ENCODE measurements around the gene TMEM107.

TMEM107 gene

DNA sequence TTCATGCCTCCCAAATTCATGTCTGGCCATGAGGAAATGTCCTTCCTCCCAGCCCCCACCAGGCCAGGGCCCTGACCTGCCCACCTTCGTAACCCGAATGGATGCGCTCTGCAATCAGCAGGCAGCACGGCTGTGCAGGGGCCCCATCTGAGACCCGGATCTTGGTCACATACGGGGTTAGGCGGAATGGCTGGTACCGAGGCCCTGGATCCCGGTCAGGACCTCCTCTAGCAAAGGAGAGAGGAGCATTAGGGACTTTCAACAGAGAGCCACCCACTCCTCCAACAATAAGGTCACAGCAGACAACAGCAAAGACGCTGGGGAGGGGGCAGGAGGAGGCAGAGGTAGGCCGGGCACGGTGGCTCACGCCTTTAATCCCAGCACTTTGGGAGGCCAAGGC, 27.6 kb downstream of the TMEM107 start:
- Histone ChIP-seq H3K4me3 (replicated peaks; ENCODE audit: insufficient read depth, low read length) (no peak overlapping the region), H3K27me3 (ENCODE audit: insufficient read depth, poor library complexity, severe bottlenecking) (no peaks in the 10 kb centered on the region), H3K27ac (replicated peaks) (no peak overlapping the region)
- no peak for DNase-seq (ENCODE audit: low read depth in 1 of 2, low spot score in 1 of 2)
- TF ChIP-seq GABPA (IDR thresholded peaks at IDR 0.05; ENCODE audit: low read depth) (no peak), CTCF (IDR thresholded peaks at IDR 0.05; ENCODE audit: insufficient read depth, low read length) (no peak), SPI1 (IDR thresholded peaks at IDR 0.05; ENCODE audit: borderline replicate concordance, low read depth) (no peak), POLR2AphosphoS5 (IDR thresholded peaks at IDR 0.05; ENCODE audit: low read depth) (no peak)
- TF ChIP-seq, protein P1, sequence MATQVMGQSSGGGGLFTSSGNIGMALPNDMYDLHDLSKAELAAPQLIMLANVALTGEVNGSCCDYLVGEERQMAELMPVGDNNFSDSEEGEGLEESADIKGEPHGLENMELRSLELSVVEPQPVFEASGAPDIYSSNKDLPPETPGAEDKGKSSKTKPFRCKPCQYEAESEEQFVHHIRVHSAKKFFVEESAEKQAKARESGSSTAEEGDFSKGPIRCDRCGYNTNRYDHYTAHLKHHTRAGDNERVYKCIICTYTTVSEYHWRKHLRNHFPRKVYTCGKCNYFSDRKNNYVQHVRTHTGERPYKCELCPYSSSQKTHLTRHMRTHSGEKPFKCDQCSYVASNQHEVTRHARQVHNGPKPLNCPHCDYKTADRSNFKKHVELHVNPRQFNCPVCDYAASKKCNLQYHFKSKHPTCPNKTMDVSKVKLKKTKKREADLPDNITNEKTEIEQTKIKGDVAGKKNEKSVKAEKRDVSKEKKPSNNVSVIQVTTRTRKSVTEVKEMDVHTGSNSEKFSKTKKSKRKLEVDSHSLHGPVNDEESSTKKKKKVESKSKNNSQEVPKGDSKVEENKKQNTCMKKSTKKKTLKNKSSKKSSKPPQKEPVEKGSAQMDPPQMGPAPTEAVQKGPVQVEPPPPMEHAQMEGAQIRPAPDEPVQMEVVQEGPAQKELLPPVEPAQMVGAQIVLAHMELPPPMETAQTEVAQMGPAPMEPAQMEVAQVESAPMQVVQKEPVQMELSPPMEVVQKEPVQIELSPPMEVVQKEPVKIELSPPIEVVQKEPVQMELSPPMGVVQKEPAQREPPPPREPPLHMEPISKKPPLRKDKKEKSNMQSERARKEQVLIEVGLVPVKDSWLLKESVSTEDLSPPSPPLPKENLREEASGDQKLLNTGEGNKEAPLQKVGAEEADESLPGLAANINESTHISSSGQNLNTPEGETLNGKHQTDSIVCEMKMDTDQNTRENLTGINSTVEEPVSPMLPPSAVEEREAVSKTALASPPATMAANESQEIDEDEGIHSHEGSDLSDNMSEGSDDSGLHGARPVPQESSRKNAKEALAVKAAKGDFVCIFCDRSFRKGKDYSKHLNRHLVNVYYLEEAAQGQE (IDR thresholded peaks at IDR 0.05; ENCODE audit: insufficient replicate concordance, low read depth): no peak

GRCh38 chr17:8147805-8148404, 28.3 kb downstream of the TMEM107 start:
- no peak for DNase-seq (ENCODE audit: low read depth in 1 of 2, low spot score in 1 of 2)
- TF ChIP-seq GABPA (IDR thresholded peaks at IDR 0.05; ENCODE audit: low read depth) (no peak), POLR2AphosphoS5 (IDR thresholded peaks at IDR 0.05; ENCODE audit: low read depth) (no peak), SPI1 (IDR thresholded peaks at IDR 0.05; ENCODE audit: borderline replicate concordance, low read depth) (no peak), CTCF (IDR thresholded peaks at IDR 0.05; ENCODE audit: insufficient read depth, low read length) (no peak)
- TF ChIP-seq, protein P1 (IDR thresholded peaks at IDR 0.05; ENCODE audit: insufficient replicate concordance, low read depth): no peak
- Histone ChIP-seq H3K27me3 (ENCODE audit: insufficient read depth, poor library complexity, severe bottlenecking) (no peaks in the 10 kb centered on the region), H3K4me3 (replicated peaks; ENCODE audit: insufficient read depth, low read length) (no peak overlapping the region), H3K27ac (replicated peaks) (no peak overlapping the region)

DNA sequence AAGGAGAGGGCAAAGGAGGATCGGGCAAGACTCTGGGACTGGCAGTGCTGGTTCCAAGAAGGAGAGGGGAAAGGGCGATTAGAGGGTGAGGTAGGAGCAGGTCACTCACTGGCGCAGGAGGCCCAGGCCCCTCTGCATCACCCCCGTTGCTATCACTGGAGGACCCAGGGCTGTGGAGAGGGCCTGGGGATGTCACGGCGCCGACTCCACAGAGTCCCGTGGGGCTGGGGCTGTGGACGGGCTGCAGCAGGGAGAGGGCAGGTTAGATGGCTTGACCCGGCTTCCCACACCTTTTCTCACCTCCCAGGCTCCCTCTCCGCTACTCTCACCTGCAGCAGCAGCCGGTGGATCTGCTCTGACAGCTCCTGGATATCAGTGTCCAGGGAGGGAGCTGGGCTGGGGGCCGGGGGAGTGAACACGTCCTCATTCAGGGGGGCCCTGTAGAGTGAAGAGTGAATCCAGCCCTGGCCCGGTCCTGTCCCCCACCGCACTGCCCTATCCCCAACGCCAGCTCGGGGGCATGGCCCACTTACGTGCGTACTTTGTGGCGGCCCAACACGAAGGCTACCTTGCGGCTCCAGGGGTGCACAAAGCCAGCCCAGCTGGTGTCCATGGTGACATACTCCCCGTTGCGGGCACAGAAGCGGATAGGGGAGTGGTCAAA, 28.9 kb downstream of the TMEM107 start:
- Histone ChIP-seq H3K27ac (replicated peaks) (no peak overlapping the region), H3K4me3 (replicated peaks; ENCODE audit: insufficient read depth, low read length) (no peak overlapping the region), H3K27me3 (ENCODE audit: insufficient read depth, poor library complexity, severe bottlenecking) (no peaks in the 10 kb centered on the region)
- no peak for TF ChIP-seq SPI1 (IDR thresholded peaks at IDR 0.05; ENCODE audit: borderline replicate concordance, low read depth)
- no peak for TF ChIP-seq GABPA (IDR thresholded peaks at IDR 0.05; ENCODE audit: low read depth)
- TF ChIP-seq CTCF (IDR thresholded peaks at IDR 0.05; ENCODE audit: insufficient read depth, low read length): no peak
- no peak for DNase-seq (ENCODE audit: low read depth in 1 of 2, low spot score in 1 of 2)

Measured in HL-60 (cell line).